SIG-M5 treated with dmso at 0.1 percent for 504 hours (cell line): Measurements from ENCODE around the gene LRP1.
A peak's percentile ranks its signal among the peaks of the same experiment; 100 is the strongest.

ENCODE experiments used
- DNase-seq: peaks from one replicate; lab custom pipeline; 2025; ENCODE audit not compliant: unreplicated experiment; lab: John Stamatoyannopoulos, UW

The LRP1 gene

DNA sequence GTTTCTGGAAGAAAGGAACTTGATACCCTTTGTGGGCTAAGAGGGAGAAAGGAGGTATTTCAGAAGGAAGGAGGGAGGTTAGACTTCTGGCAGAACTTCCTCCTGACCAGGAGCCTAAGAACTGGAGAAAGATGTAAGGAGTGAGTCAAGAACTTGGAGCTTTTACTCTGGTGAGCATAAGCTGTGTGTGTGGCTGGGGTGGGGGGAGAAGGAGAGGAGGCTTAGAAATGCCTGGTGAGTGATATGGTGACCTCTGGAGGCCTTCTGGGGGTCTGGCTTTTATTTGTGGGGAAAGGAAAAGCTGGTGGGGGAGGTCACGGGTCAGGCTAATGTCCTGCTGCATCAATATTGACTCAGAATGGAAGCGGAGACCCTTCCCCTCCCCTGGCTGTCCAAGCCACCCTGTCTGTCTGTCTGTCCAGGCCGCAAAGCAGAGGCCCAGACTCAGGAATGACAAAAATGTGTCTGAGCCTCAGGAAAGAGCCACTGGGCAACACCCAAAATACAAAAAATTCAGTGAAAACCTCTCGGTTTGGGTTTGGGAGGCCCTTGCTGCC, 4.8 kb downstream of the LRP1 start:
- DNase-seq, result no peak

DNA sequence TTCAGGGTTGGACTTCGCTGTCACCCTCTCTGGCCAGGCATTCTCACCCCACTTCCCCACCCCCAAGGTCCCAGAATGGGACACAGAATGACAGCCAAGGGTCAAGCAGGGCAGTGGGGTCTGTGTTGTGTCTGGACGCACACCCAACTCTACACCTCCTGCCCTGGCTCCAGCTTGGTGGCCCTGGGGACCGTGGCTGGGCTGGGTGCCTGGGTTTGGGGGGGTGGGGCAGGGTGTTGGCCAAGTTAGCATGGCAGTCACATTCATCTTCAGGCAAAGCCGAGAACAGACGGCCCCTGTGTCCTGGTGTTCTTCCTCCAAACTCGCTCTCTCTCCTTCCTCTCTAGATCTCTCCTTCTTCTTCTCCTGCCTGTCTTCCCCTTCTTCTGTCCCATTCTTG, 5.6 kb downstream of the LRP1 start:
- DNase-seq, result no peak

DNA sequence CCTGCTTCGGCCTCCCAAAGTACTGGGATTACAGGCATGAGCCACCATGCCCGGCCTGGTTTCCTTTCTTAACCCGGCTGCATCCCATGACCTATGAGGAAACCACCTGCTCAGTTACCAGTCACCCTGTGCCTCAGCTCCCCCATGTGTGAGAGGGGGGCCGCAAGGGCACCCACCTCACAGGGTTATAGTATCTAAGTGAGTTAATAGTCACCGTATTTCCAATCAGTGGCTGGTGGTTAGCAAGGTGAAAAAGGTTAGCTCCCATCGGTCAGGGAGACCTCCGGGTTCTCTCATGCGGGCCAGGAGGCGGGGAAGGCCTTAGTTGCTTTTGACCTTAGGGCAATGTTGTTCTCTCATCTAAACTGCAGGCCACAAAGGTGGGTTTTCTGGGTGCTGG, 6.7 kb downstream of the LRP1 start:
- no peak for DNase-seq

DNA sequence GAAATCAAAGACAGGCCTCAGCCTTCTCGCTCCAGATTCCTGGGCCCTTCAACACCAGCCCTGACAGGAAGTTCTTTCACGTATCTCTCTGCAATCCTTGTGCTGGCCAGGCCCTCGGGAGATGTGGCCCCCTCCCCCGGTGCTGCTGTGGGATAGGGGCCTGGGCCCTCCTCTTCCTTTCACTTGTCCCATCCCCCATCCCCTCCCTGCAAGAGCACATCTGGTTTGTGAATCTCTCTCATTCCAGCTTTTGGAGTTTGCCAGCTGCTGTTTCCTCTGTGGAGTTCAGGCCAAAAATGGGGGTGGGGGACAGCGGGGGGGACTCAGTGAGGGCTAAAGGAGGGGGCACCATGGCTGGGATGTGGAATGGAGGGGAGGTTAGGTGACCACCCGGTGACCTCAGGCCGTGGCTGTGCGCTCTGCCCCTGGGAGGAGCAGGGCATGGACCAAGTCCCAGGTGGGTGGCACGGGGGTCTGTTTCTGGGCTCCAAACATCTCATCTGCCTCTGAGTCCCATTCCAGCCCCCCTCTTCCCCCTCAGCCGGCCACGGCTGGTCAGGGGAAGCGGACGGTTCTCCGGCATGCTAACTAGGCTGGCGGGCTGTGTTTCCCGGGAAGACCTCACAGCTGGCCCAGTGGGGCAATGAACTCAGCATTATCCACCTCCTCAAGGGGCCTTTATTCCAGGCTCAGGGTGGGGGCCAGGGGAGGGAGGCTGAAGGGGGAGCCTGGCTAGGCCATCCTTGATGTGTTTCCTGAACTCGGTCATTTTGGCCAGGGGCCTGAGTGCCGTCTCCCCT, 7.4 kb downstream of the LRP1 start:
- no peak for DNase-seq

DNA sequence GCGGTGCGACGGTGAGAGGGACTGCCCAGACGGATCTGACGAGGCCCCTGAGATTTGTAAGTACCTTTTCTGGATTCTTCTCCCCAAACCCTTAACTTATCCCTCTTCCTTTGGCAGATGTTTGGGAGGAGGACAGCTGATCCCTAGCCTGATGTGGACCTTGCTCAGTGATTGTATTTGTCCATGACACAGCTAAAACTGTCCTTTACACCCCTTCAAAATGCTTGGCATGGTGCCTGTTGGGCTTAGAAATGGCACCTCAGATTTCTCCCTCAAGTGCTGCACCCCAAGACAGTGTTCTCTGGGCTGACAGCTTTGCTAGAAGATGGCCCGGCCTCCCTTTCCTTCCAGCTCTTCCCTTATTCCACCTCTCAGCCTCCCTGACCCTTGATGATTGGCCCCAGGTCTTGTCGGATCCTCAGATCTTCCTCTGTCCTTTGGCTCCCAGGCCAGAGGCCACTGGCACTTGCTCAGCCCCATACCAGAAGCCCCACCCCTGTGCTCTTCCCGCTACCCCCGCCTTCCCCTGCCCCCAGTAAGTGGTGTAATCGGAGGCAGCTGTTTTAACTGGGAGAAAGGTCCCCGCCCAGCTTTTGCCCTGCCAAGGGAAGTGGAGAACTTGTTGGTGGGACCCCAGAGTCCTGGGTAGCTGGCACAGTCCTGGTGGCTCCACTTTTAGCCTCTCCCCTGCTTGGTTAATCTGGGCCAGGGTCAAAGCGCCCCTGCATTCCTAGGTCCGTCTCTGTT, 10.4 kb downstream of the LRP1 start:
- peak; percentile 68 for DNase-seq

DNA sequence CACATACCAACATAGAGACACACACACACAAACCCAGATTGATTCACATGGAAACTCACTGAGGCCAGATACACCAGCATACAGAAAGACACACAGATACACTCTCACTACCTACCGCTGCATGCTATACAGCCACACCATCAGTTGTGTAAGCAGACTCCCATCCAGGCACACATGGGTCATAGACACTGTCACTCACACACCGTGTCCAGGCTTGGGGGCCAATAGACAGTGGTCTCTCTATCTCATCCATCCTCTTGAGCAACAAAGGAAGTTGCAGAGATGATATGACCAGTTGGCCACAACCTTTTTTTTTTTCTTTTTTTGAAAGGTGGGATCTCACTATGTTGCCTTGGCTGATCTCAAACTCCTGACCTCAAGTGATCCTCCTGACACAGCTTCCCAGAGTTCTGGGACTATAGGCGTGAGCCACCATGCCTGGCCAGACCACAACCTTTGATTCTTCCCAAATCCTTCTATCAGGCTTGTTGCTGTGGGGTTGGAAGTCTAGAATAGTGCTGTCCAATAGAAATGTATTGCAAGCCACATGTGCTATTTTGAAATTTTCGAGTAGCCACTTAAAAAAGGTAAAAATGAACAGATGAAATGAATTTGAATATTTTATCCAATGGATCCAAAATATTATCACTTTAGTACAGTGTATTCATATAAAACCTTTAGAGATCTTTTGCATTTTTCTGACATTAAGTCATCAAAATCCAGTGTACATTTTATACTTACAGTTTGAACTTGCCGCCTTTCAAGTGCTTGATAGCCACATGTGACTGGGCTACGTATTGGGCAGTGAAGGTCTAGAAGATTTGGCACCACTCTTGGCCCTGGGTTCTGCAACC, 11.7 kb downstream of the LRP1 start:
- DNase-seq, result peak; percentile 52

DNA sequence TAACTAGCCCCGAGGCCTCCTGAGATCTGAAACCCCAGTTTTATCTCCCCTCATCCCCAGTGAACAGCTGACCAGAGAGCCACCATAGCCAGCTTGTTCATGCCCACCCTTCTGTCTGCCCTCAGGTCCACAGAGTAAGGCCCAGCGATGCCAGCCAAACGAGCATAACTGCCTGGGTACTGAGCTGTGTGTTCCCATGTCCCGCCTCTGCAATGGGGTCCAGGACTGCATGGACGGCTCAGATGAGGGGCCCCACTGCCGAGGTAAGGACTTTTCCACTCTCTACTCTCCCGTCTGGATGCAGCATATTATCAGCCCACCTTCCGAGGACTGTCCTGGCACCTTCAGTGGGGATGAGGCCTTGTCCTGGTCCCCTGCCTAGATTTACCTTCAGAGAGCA, 13.0 kb downstream of the LRP1 start:
- no peak for DNase-seq

DNA sequence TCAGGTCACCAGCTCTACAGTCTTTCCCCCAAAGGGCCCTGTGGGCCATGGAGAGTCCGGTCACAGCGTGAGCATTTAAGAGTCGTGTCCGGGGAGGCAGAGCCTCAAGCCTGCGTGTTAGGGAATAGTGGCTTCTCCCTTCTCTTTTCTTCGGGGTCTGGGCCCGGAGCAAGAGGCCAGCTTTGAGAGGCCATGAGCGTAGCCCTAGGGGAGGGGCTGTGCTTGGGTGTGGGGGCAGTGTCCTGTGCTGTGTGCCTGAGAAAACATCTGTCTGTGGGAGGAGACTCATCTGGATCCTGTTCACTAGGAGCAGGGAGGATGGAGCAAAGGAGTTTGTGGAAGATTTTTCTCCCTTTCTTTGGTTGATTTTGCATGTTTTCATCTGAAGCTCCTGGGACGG, 13.8 kb downstream of the LRP1 start:
- DNase-seq, result no peak

DNA sequence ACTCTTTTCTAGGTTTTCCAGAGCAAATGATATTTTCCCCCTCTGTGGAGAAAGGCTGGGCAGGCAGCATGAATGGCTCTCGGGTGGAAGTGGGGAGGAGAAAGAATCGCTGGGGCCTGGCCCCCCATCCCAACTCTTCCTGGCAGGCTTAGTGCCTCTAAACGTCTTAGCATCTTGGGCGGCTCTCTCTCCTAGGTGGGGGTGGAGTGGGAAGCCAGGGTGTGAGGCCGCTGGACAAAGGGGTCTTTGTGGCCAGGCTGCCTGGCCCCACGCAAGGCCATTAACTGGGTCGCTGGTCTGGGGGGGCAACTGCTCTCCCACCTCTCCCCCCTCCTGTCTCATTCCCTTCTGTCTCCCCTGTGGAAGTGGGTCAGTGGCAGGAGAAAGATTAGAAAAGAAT, 14.4 kb downstream of the LRP1 start:
- DNase-seq, result no peak

DNA sequence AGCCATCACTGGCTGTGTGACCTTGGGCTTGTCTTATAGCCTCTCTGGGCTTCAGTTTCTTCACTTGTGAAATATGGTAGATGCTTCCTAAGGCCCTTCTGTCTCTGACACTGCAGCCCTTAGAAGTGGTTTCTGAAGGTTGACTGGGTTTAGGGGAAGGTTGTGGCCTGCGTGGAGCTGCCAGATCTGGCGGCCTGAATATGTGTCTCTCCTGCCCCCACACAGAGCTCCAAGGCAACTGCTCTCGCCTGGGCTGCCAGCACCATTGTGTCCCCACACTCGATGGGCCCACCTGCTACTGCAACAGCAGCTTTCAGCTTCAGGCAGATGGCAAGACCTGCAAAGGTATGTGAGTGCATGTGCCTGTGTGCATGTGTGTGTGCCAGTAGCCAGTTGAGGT, 15.2 kb downstream of the LRP1 start:
- no peak for DNase-seq

DNA sequence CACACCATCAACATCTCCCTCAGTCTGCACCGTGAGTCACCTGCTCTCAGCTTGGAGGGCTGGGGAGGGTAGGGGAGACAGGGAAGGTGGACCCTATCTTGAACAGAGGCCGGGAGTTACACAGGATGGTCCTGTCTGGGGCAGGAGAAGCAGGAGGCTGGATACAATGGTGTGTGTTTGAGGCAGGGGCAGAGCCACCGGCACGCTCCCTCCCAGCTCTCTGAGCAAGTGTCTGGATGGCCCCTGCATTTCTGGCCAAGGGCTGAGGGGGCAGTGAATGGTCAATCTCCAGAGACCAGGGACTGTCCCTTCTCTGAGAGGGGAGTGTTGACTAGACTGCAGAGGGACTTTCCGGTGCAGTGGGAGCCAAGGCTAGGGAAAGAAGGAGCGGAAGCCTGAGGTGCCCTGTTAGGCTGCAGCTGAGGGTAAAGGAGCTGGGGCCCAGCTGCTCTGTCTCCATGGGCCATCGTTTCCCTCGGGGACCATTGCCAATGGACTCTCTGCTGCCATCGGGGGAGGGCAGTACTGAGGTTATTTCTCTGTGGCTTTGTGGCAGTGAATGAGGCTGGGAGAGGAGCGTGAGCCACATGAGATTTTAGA, 17.3 kb downstream of the LRP1 start:
- DNase-seq, result no peak

DNA sequence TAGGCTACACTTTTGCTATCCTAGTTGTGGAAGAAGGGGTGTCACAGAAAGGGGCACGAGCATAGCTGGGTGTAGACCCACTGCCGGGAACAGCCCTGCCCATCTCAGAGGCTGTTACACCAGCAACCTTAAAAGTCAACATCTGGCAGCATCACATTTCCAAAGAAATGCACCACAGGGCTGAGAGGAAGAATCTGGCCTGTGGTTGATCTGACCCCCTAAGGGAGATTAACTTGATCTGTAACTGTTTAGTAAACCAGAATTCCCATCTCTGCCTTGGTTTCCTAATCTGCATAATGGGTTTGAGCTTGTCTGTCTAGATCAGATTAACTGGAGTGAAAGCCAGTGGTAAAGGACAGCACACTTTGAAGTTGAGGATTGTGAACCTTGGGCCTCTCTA, 17.8 kb downstream of the LRP1 start:
- DNase-seq, result no peak

DNA sequence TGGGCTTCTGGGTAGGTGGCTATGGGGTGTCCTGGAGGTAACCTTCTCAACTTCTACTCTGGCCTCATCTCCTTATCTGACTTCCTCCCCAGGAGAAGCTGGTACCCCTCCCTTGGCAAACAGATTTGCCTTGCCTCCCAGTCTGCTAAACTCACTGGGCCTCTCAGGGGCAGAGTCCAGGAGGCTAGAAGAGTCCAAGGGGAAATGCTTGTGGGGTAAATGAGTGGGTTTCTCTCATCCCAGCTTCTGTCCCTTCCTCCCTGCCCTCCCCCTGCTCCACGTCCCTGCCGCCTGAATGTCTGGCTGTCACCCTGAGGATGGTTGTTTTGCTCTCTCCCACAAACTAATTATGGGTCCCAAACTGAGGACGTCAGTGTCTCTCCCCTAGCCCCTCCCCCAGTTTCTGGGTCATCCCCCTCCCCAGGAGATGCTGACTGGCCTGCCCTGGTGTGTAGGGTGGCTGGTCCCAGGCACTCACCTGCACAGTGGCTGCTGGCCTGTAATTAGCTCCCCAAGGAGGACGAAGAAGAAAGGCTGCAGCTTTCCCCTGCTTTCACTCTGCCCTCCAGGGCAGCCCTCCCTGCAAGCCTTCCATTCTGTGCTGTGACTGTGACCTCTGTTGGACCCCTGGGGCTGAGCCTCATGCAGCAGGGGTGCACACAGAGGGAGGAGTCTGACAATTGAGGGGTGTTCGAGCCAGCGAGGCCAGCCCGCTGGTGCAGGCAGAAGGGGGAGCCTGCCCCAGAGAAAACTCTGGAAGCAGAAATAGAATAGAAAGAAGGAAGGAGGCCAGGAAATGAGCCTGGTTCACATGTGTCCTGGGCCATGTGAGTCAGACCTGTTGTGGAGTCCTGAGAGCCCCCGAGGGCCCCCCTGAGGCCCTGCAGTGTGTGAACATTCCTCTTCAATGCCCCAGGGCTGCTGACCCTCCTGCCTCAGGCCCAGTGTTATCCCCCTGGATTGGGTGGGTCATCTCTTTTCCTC, 19.0 kb downstream of the LRP1 start, which contains the start of gene LRP1-AS:
TSS of gene LRP1-AS (minus strand) at position 659 of the 984 bp plus-strand sequence.
- DNase-seq, result peak; percentile 31

DNA sequence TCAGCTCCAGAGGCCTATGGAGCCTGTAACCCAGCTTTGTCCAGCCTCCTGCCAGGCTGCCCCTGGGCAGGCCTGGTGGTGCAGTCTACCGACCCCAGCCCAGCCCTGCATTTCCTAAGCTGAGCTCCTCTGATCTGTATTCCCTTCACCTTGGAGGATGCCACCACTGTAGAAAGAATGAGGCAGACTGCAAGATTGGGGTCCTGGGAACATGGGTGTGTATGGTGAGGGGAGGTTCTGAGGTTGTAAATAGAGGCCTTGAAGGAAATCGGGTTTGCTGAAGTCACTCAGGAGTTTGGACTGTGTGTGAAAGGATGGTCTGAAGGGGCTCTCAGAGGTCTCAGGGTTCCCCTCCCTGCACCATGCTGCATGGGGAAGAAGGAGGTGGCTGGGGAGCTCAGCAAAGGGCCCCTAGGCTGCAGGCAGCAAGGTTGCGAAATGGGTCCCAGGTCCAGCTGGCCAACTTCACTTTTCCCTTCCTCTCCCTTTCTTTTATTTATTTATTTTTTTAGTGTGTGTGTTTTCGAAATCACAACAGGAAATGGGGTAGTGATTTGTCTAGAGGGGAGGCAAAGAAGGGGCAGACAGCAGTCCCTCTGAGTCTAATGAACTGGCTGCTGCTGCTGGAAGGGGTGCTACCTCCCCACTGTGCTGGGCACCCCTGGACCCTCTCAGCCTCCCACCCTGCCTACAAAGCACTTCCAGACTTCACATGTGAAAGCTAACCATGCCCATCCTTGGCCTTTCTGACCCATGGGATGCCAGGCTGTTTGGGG, 20.4 kb downstream of the LRP1 start:
- peak; percentile 70 for DNase-seq

DNA sequence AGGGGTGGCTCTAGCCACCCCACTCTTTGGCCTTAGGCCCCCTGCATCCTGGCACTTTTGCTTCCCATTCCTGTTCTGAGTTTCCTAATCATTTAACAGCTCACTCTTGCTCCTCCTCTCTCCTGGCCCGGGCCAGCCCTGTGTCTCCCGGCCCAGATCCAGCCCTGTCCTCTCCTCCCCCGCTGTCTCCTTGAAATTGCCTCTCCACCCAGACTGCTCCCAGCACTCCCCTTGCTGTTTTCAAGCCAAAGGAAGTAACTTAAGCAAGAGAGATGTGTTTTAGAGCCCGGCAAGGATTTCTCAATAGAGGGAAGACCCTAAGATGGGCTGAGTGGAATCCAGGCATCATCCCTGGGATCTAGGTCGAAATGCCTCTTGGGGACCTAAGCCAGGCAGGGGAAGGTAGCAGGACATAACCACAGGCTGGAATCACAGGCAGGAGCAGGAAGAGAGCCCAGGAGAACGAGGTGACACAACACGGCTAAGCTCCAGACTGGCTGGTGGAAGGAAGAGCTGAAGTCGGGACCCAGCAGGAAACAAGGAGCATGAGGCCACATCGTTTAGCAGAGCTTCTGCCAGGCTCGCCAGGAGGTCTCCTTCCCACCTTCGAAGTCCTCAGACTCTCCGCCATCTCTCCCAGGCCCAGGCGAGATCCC, 21.1 kb downstream of the LRP1 start:
- DNase-seq, result no peak

DNA sequence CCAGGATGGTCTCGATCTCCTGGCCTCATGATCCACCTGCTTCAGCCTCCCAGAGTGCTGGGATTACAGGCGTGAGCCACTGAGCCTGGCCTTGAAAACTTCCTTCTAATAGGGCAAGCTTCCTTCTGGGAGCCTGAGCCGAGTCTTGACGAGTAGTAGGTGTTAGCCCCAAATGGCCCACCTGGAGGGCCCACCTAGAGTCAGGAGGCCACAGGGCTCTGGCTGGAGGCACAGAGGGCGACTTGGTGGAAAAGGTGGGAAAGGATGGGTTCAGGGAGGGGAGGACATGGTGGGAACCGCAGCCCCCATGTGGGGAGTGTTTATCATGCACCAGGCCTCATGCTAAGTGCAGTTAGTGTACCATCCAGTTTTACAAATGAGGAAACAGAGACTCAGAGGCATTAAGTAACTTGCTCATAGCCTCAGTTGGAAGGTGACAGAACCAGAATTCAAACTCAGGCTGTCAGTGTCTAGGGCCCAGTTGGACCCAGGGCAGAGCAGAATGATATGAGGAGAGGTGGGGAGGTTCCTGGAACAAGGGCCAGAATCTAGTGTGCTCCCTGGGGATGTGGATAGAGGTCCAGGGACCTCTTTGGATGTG, 22.2 kb downstream of the LRP1 start:
- no peak for DNase-seq

DNA sequence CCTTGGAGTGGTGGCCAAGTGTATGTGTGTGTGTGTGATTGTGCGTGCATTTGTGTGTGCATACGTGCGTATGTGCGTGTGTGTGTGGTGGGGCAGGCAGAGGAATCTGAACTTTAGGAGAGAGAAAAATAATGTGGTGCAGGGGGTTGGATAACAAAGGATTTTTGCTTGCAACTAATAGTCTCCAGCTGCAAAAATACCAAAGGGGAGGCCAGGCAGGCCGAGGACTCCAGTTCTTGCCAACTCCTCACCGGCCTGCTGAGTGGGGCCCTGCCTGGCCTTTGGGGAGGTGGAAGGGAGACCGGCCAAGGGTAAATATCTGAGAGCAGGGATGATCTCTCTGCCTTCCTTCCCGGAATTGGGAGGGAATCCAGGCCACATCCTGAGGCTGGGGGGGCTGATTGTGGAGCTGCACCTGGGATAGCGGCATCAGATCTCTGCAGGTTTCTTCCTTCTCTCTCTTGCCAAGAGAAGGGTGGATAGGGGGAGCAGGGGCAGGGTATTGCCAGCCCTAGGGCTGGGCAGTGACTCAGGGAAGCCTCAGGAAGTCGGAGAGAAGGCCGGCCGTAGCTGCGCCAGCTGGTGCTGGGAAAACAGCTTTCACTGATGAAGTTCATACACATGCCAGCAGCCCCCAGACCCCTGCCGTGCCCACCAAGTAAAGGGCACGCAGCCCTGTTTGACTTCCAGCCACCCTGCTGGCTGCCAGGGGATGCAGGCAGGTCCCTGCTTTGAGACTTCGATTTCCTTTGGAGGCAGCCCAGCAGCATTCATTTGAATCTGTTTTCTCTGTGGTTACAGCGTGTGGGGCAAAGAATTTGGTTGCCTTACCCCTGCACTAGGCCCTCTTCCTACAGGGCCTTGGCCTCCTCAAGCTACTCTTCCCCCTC, 23.7 kb downstream of the LRP1 start:
- DNase-seq, result no peak
